ENCODE measurements around the gene CREBBP. TPM values are rescaled to one million over a fixed set of nuclear protein-coding genes. Genes with fewer than 3 reads are reported as not detected.
"Not testable (repeated sequence)": the region's sequence is repeated elsewhere in the genome, so short reads cannot be mapped to it uniquely, and the experiment has no call there.

Gene CREBBP
- total RNA-seq, 1 experiment from 2014 or later: 8.6 TPM

DNA sequence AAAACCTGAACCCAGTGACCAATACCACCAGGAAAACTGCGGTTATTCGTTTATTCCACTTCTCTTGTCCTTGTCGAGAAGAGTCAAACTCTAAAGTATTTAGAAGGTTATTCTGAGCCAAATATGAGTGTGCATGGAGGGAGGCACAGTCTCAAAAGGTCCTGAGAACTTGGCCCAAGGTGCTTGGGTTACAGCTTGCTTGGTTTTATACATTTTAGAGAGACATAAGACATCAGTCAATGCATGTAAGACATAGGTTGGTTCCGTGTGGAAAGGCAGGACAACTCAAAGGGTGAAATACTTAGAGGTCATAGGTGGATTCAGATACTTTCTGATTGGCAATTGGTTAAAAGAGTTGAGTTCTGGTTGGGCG is 162.5 kb downstream of the CREBBP start:
- peak; percentile 4 for DNase-seq (ENCODE audit: low read depth, low spot score)
- in situ Hi-C loops (cut with HindIII; ENCODE audit: low pct_unique_long_range_greater_than_20kb, low sequenced_read_pairs): no loop called here

DNA sequence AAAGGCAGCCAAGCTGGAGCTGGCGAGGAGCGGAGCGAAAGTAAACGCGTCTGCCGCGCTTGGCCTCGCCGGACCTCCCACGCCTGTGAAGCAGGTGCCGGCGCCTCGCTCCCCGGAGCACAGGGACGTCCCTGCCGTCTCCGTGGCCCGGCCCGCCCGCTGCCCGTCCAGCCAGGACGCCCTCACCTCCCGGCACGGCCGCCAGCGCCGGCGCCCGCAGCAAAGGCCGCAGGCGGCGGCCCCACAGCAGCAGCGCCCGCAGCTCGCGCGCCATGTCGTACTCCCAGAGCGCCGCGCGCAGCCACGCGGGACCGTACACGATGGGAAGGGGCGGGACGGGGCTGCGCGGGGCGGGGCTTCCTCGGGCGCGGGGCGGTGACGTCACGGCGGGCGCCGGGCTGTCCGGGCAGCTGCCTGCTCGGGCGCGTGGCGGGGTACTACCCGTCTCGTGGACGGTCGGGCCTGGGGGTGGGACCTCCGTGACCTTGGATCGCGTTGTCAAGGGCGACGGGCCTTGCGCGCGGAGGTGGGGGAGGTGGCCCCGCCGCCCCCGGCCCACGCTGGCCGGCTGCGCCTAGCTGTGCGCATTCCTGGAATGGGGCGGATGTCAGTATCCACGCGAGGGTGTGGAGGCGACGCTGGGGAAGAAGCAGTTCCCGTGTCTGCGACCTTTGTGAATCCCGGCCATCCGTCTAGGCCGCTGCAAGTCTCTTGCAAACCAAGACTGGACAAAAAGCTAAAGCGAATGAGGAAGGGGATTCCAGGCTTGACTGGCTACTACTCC is 163.1 kb downstream of the CREBBP start, which contains the start of gene TRAP1:
Gene TRAP1 (minus strand): TSS at position 290 of the 784 bp plus-strand sequence. CDS start 16 bp downstream, at position 274.
- in situ Hi-C loops (cut with HindIII; ENCODE audit: low pct_unique_long_range_greater_than_20kb, low sequenced_read_pairs): no loop called here
- peak; percentile 78 for DNase-seq (ENCODE audit: low read depth, low spot score)

DNA sequence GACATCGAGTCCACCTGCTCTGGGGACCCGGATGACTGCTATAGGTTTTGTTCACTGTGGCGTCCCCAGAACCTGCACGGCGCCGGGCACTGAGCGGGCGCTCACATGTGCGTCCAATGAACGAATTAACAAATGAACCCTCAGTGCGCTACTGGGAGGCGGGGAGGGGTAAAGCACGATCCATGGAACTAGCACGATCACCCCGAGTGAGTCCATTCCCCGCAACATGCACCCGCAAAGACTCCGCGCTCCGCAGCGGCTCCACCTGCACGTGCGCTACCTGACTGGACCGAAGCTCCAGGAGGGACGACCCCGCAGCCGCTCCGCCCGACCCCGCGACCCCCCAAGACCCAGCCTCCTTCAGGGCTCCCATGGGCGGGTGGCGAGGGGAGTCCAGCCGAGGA is 163.7 kb downstream of the CREBBP start:
- DNase-seq (ENCODE audit: low read depth, low spot score): peak; percentile 22
- in situ Hi-C loops (cut with HindIII; ENCODE audit: low pct_unique_long_range_greater_than_20kb, low sequenced_read_pairs): no loop called here

DNA sequence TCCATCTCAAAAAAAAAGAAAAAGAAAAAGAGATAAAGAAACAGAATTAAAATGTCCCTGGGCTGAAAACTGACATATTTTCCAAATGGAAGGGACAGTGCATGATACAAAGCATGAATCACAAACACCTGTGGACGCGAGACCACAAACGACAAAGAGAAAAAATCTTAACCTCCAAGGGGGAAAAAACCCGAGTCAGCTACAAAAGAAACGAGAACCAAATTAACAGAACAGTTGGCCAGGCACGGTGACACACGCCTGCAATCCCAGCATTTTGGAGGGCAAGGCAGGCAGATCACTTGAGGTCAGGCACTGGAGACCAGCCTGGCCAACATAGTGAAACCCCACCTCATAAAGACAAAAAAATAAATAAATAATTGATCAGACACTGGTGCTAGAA is 165.1 kb downstream of the CREBBP start:
- in situ Hi-C loops (cut with HindIII; ENCODE audit: low pct_unique_long_range_greater_than_20kb, low sequenced_read_pairs): no loop called here
- DNase-seq (ENCODE audit: low read depth, low spot score): no peak

DNA sequence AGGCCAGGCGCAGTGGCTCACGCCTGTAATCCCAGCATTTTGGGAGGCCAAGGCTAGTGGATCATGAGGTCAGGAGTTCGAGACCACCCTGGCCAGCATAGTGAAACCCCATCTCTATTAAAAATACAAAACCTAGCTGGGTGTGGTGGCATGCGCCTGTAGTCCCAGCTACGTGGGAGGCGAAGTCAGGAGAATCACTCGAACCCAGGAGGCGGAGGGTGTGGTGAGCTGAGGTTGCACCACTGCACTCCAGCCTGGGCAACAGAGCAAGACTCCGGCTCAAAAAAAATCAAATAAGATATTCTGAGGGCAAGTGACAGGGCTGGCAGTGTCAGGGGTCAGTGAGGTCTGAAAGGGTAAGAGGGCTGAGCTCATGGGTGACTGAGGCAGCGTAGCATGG is 166.1 kb downstream of the CREBBP start:
- DNase-seq (ENCODE audit: low read depth, low spot score); in situ Hi-C loops (cut with HindIII; ENCODE audit: low pct_unique_long_range_greater_than_20kb, low sequenced_read_pairs): not testable (repeated sequence)

DNA sequence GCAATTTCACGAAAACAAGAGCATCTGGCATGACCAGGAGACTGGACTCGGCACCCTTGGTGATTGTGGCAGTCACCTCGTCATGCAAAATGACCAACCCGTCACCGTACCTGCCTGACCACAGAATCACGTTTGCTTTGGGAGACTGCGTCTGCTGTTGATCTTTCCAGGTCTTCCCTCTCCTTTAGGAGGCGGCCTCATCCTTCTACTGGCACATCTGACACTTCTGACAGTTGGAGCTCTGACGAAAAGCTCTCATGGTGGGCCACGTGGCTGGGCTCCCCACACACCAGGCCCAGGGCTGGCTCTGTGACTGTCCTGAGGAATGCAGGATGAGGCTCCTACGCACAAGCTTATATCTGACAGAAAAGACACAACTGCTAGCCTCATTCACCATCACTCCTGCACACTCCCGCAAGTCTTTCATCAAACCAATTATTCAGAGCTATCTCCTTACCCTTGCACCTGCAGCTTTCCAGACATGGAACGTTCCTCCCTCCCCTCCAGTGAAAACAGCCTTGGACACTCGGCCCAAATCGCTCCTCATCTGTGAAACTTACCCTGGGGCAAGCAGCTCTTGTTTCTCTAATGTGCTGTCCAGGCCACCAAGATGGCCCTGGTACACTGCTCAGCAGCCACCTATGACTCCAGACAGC is 166.8 kb downstream of the CREBBP start:
- no peak for DNase-seq (ENCODE audit: low read depth, low spot score)
- in situ Hi-C loops (cut with HindIII; ENCODE audit: low pct_unique_long_range_greater_than_20kb, low sequenced_read_pairs): no loop called here

DNA sequence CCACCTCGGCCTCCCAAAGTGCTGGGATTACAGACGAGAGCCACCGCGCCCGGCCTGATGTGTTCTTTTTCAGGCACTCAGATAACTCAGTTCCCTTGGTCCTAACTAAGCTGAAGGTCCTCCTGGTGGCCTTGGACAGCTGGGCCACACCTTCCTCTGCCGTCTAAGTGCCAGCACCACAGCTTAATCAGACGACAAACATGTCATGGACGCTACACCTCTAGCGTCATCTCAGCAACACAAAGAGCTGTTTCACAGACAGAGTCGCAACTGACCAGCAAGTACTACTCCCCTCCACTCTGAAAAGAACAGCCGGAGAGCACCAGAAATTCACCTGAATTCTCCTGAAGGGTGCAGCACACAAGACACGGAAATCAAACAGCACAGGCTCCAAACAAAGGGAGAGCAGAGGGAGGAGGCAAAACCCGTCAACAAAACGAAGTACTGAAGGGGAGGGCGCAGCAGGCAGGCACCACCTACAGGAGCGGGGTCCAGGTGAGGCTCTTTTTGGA is 167.6 kb downstream of the CREBBP start:
- in situ Hi-C loops (cut with HindIII; ENCODE audit: low pct_unique_long_range_greater_than_20kb, low sequenced_read_pairs): no loop called here
- no peak for DNase-seq (ENCODE audit: low read depth, low spot score)

DNA sequence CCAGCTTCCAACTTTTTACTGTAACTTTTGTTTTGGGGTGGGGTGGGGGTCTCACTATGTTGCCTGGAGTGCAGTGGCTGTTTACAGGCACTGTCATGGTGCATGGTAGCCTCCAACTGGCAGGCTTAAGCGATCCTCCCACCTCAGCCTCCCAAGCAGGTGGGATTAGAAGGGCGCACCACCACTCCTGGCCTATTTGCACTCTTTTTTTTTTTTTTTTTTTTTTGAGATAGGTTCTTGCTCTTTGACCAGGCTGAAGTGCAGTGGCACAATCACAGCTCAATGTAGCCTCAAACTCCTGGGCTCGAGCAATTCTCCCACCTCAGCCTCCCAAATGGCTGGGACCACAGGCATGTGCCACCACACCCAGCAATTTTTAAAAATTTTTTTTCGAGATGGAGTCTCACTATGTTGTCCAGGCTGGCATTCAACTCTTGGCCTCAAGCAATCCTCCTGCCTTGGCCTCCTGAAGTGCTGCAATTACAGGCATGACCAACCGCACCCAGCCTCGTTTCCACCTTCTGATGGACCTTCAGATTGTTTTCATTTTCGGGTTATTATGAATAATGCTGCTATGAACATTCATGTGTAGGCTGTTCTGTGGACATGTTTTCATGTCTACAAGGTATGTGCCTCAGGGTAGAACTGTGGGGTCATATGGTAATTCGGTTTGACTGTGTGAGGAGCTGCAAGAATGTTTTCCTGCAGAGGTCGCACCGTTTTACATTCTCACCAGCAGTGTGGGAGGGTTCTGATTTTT is 174.1 kb downstream of the CREBBP start:
- peak; percentile 19 for DNase-seq (ENCODE audit: low read depth, low spot score)
- in situ Hi-C loops (cut with HindIII; ENCODE audit: low pct_unique_long_range_greater_than_20kb, low sequenced_read_pairs): no loop called here

DNA sequence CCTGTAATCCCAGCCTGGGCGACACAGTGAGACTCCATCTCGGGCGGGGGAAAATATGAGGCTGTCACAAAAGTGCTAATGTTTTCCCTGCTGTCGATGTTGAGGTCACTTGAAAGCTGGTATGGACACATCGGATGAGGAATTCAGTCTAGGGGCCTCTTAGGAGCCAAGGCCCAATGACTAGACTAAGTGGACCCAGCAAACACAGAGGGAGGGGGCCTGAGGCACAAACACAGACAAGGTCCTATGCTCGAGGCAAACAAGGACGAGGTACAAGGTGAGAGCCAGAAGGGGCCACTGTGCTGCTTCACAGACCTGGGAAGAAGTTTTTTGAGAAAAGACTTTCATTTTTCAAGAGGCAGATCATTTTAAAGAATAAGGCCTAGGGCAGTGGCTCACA is 178.4 kb downstream of the CREBBP start:
- in situ Hi-C loops (cut with HindIII; ENCODE audit: low pct_unique_long_range_greater_than_20kb, low sequenced_read_pairs): no loop called here
- DNase-seq (ENCODE audit: low read depth, low spot score): no peak

DNA sequence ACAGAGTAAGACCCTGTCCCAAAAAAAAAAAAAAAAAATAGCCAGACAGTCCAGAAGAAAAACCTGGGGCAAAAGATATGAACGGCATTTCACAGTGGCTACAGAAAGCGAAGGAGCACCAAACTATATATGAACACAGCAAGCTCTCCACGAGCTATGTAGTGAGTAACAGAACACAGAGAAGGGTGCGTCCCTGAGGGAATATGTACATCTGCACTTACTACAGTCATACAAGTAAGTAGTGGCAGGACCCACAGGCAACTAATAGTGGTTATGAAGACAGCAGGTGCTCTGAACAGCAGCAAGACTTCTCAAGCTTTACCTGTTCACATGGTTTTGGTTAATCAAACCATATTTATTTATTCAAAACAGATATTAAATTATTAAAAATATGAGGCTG is 179.0 kb downstream of the CREBBP start:
- no peak for DNase-seq (ENCODE audit: low read depth, low spot score)
- in situ Hi-C loops (cut with HindIII; ENCODE audit: low pct_unique_long_range_greater_than_20kb, low sequenced_read_pairs): no loop called here

DNA sequence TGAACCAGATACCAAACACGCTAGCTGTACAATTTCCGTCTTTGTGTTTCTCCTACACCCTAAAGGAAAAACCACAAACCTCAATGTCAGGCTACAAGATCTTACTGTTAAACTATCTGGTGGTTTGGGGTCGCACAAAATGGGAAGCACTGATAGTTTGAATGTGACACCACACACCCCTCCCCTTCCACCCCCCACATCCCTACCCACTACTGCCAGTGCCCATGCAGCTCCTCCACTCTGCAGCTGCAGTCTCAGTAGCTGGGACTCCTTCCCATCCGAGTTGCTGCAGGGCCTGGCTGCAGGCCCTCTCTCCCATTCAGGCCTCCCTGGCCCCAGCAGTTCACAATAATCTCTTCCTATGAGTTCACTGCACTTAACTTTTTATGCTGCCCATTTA is 181.6 kb downstream of the CREBBP start:
- in situ Hi-C loops (cut with HindIII; ENCODE audit: low pct_unique_long_range_greater_than_20kb, low sequenced_read_pairs): no loop called here
- DNase-seq (ENCODE audit: low read depth, low spot score): no peak

DNA sequence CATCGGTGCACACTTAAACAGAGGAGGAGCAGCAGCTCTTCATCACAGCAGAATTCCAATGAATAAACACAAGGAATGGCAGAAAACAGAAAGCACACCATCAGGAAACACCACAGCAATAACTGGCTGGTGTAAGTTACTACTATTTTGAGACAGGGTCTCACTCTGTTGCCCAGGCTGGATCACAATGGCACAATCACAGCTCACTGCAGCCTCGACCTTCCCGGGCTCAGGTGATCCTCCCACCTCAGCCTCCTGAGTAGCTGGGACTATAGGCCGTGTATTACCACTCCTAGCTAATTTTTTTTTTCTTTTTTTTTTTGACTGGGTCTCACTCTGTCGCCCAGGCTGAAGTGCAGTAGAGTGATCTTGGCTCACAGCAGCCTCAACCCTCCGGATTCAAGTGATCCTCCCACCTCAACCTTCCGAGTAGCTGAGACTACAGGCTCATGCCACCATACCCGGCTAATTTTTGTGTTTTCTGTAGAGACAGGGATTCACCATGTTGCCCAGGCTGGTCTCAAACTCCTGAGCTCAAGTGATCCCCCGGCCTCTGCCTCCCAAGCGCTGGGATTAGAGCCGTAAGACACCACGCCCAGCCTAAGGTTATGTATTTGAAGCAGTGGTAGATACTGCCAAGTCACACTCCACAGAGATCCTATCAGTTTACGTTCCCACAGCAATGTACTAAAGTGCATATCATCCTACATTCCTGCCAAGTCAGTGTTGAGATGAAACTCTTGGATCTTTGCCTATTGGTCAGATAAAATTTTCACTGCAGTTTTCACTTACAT is 183.9 kb downstream of the CREBBP start:
- DNase-seq (ENCODE audit: low read depth, low spot score): no peak
- in situ Hi-C loops (cut with HindIII; ENCODE audit: low pct_unique_long_range_greater_than_20kb, low sequenced_read_pairs): no loop called here

DNA sequence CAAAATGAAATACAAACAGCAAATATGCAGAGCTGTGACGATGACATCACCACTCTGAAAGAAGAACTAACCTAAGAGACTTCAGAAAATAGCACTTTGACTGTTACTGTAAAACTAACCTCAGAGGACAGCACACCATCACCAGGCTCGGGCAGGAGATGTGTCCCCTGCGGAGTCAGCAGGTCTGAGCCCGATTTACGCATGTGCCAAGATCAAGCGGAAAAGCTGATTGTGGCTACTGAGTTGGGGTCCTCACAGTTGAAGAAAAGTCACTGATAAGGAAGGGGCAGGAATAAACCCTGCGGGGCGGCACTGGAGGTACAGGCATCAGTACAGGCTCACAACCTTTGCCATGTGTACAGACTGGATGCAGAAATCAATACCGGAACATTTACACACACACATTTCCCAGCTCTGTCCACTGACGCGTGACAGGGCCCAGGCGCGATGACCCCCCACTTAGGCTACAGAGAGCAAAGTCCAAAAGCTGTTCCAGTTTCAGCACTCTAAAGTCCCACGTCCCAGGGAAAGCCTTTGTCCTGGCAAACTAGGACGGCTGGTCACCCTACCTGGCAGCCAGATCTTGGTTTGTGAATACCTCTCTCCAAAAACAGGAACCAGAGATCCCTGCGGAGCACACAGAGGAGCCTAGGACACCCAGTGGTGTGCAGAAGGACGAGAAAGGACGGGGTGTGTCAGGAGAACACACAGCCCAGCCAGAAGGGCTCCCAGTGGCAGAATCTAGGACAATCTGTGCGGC is 184.7 kb downstream of the CREBBP start:
- in situ Hi-C loops (cut with HindIII; ENCODE audit: low pct_unique_long_range_greater_than_20kb, low sequenced_read_pairs): no loop called here
- DNase-seq (ENCODE audit: low read depth, low spot score): no peak

DNA sequence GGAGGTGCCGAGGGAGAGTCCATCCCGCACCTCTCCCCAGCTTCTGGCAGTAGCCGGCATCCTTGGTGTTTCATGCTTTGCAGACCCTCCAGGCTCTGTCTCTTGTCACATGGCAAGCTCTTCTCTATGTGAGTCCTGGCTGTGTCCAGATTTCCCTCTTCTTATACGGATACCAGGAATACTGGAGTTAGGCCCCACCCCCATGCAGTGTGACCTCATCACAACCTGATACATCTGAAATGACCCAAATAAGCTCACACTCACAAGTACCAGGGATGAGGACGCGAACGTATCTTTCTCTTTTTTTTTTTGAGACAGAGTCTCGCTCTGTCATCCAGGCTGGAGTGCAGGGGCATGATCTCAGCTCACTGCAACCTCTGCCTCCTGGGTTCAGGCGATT is 186.5 kb downstream of the CREBBP start:
- DNase-seq (ENCODE audit: low read depth, low spot score): no peak
- in situ Hi-C loops (cut with HindIII; ENCODE audit: low pct_unique_long_range_greater_than_20kb, low sequenced_read_pairs): no loop called here

DNA sequence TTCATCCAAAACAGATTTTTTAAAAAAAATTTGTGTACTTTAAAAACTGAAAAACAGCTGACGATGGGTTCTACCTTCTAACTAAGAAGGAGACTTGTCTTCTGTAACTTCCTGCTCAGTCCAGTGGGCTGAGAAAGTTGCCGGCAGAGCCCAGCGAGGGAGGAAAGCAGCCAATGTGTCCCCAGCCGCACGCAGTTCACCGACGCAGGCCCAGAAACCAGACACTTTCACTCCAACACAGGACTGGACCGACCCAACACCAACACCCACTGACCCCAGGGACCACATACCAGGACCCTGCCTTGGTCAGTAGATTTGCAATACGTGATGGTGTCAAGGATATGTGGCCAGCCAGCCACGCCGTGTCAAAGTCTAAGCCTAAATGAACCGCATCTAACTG is 188.8 kb downstream of the CREBBP start:
- DNase-seq (ENCODE audit: low read depth, low spot score): no peak
- in situ Hi-C loops (cut with HindIII; ENCODE audit: low pct_unique_long_range_greater_than_20kb, low sequenced_read_pairs): no loop called here

DNA sequence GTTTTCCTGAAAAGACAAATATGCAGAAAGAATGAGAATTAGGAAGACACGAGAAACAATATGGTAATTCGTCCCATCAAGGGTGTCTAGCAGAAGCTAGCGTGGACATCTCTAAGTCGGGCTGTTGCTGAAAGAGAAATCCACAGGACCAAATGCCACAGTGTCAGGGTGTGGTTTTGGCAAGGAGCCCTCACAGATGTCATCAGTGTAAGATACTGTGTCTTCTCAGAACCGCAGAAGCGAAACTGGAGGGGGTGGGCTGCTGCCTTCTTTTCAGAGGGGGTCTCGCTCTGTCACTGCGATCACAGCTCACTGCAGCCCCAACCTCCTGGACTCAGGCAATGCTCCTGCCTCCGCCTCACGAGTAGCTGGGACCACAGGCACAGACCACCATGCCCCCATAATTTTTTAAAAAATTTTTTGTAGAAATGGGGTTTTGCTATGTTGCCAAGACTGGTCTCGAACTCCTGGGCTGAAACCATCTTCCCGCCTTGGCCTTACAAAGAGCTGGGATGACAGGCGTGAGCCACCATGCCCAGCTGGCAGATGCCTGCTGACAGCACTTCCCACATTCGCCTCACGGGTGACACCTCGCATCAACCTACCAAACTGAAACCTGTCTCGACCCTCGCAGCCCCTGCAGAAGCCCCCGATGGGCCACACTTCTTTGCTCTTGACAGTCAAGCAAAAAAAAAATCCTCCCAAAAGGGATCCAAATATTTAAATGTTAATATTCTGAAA is 189.4 kb downstream of the CREBBP start:
- DNase-seq (ENCODE audit: low read depth, low spot score): no peak
- in situ Hi-C loops (cut with HindIII; ENCODE audit: low pct_unique_long_range_greater_than_20kb, low sequenced_read_pairs): no loop called here
